Kidney epithelial cell (primary cell): Measurements from ENCODE around the gene RNF148. TPM values are rescaled to one million over a fixed set of nuclear protein-coding genes. Genes with fewer than 3 reads are reported as not detected.

Source experiments
- DNase-seq: peaks from one replicate; pipeline ENCODE4 v3.0.0-alpha.2; 2010; ENCODE audit warnings: low read depth
- H3K27me3 ChIP-seq: 2 replicates; pipeline ENCODE4 v1.6.0; 2011; ENCODE audit warnings: low read length; ENCODE audit not compliant: control insufficient read depth, insufficient read depth
- H3K36me3 ChIP-seq: 2 replicates; pipeline ENCODE4 v1.5.1; 2011; ENCODE audit warnings: low read length; ENCODE audit not compliant: control insufficient read depth, insufficient read depth
- H3K4me3 ChIP-seq: 2 replicates; pipeline ENCODE4 v1.5.1; 2011; ENCODE audit warnings: low read depth, mild to moderate bottlenecking, control low read depth, low read length
- CTCF ChIP-seq: IDR thresholded peaks from 2 replicates; pipeline ENCODE4 v1.5.1; 2011; ENCODE audit warnings: mild to moderate bottlenecking, moderate library complexity, low read length, control low read depth, inconsistent platforms; ENCODE audit not compliant: insufficient read depth, poor library complexity, severe bottlenecking
- total RNA-seq: library from RNA; depleted of rRNA; stranded (reverse); fragments of >200 nt; gene quantifications from 2 replicates; pipeline ENCODE4 v1.2.3, GENCODE V29; 2015

Gene RNF148
- total RNA-seq, 1 donor from 2014 or later: 0.71 TPM

- Histone ChIP-seq H3K36me3 (no peaks in the 10 kb centered on the region), H3K27me3 (no peaks in the 10 kb centered on the region), H3K4me3 (no peak overlapping the region)
- no peak for DNase-seq
- TF ChIP-seq CTCF: no peak
These were observed 16.4 kb upstream of the RNF148 start for GRCh38 chr7:122719010-122719578.

GRCh38 chr7:122717356-122718089 lies 14.8 kb upstream of the RNF148 start:
- H3K27me3 ChIP-seq: no peaks in the 10 kb centered on the region
- no peak for DNase-seq
- no peak overlapping the region for H3K4me3 ChIP-seq
- no peak for TF ChIP-seq CTCF
- no peaks in the 10 kb centered on the region for H3K36me3 ChIP-seq

GRCh38 chr7:122715183-122715582 lies 12.5 kb upstream of the RNF148 start:
- no peak for DNase-seq
- Histone ChIP-seq H3K4me3 (no peak overlapping the region), H3K36me3 (no peaks in the 10 kb centered on the region), H3K27me3 (no peaks in the 10 kb centered on the region)
- no peak for TF ChIP-seq CTCF

- no peak for DNase-seq
- TF ChIP-seq CTCF: no peak
- H3K36me3 ChIP-seq: no peaks in the 10 kb centered on the region
- no peak overlapping the region for H3K4me3 ChIP-seq
- H3K27me3 ChIP-seq: no peaks in the 10 kb centered on the region
These were observed 8.2 kb upstream of the RNF148 start for GRCh38 chr7:122710916-122711315.

- H3K27me3 ChIP-seq: no peaks in the 10 kb centered on the region
- no peak for DNase-seq
- H3K4me3 ChIP-seq: no peak overlapping the region
- no peaks in the 10 kb centered on the region for H3K36me3 ChIP-seq
- no peak for TF ChIP-seq CTCF
These were observed 7.4 kb upstream of the RNF148 start for GRCh38 chr7:122709930-122710646.

GRCh38 chr7:122706836-122707235 lies 4.1 kb upstream of the RNF148 start:
- H3K4me3 ChIP-seq: no peak overlapping the region
- no peak for TF ChIP-seq CTCF
- no peak for DNase-seq

More at GRCh38 chr7:122706836-122707235, 4.1 kb upstream of the RNF148 start:
- Histone ChIP-seq H3K27me3 (no peaks in the 10 kb centered on the region), H3K36me3 (no peaks in the 10 kb centered on the region)
